Stomach (tissue), 9 donors: Measurements from ENCODE around the gene PTPRK. TPM values are rescaled to one million over a fixed set of nuclear protein-coding genes. Genes with fewer than 3 reads are reported as not detected.
A peak's percentile ranks its signal among the peaks of the same experiment; 100 is the strongest.

Experiments
- DNase-seq, 2 donors: peaks; one replicate each; pipeline versions ENCODE4 v3.0.0 to v3.0.0-alpha.2; 2013 to 2019
- H3K27ac ChIP-seq, 5 donors: fragments of 200-600 bp in 4 of 5; sonication (generic) in 4 of 5; one replicate each; pipeline ENCODE4 v1.5.1; 2013 to 2019; ENCODE audit warnings: mild to moderate bottlenecking in 1 of 5, moderate library complexity in 1 of 5
- H3K27me3 ChIP-seq, 3 donors: fragments of 200-600 bp; sonication (generic); one replicate each; pipeline ENCODE4 v1.5.1; 2017 to 2019; ENCODE audit warnings: mixed run types in 1 of 3
- H3K36me3 ChIP-seq, 4 donors: fragments of 200-600 bp; sonication (generic); 1 replicate in 3 of 4; 2 replicates in 1 of 4; pipeline ENCODE4 v1.5.1; 2016 to 2019
- H3K4me1 ChIP-seq, 4 donors: fragments of 200-600 bp; sonication (generic); one replicate each; pipeline ENCODE4 v1.5.1; 2016 to 2019
- H3K4me3 ChIP-seq, 4 donors: fragments of 200-600 bp; sonication (generic) in 3 of 4; one replicate each; pipeline ENCODE4 v1.5.1; 2016 to 2019; ENCODE audit warnings: mild to moderate bottlenecking in 1 of 4
- H3K9me3 ChIP-seq, 4 donors: fragments of 200-600 bp; sonication (generic); one replicate each; pipeline ENCODE4 v1.5.1; 2016 to 2019
- CTCF ChIP-seq, 7 experiments: fragments of 450-650 bp in 4 of 7; fragments of 200-600 bp in 3 of 7; sonication (generic) in 3 of 7; IDR thresholded peaks; one replicate each; pipeline ENCODE4 v1.5.1; 2016 to 2019; ENCODE audit warnings: antibody characterized with exemption in 7 of 7, control low read depth in 2 of 7, mild to moderate bottlenecking in 1 of 7
- EP300 ChIP-seq: sonication (generic); formaldehyde crosslinking; IDR thresholded peaks from one replicate; pipeline ENCODE4 v1.6.1; 2017; ENCODE audit warnings: antibody characterized with exemption
- POLR2A ChIP-seq, 4 donors: fragments of 450-650 bp; IDR thresholded peaks; one replicate each; pipeline ENCODE4 v1.6.1; 2016; ENCODE audit warnings: antibody characterized with exemption in 4 of 4, control low read depth in 2 of 4, mild to moderate bottlenecking in 1 of 4, moderate library complexity in 1 of 4
- POLR2AphosphoS5 ChIP-seq, 3 donors: sonication (generic); formaldehyde crosslinking; IDR thresholded peaks; one replicate each; pipeline ENCODE4 v1.6.1; 2016; ENCODE audit warnings: antibody characterized with exemption in 3 of 3
- WGBS, 5 donors: extraction: QIAGEN DNeasy Blood & Tissue Kit in 3 of 5; methylation state at CpG; one replicate each; pipeline versions ENCODE4 v1.1.5 to v1.1.7; 2013 to 2018; 5-methylcytosine and 5-hydroxymethylcytosine counted together
- intact Hi-C: fragments of 100-400 bp; cut with DNase I; formaldehyde crosslinking; loops from one replicate; pipeline ENCODE4 v1.15.1; 2023; ENCODE audit warnings: low total_unique reads
- polyA plus RNA-seq, 3 donors: library from polyadenylated mRNA; stranded (reverse); fragments of 200-250 nt; gene quantifications; one replicate each; pipeline ENCODE4 v1.2.3, GENCODE V29; 2013
- total RNA-seq, 5 donors: library from RNA; depleted of rRNA; stranded (reverse); fragments of >200 nt; gene quantifications; one replicate each; pipeline versions ENCODE4 v1.1.0 to v1.2.3, GENCODE V29; 2014 to 2016
- donor health status: healthy with polysubstance abuse.
- donor health status: Bipolar disorder and iron deficiency.
- donor health status: healthy.

The PTPRK gene
- total and polyA plus RNA-seq, 8 donors: 7.0 to 644 (median 114) TPM

GRCh38 chr6:127937747-127938146 lies 582.7 kb downstream of the PTPRK start:
- peaks cover 0 to 6% (median 4%) of the 10 kb centered on the region in 4 donors for H3K9me3 ChIP-seq
- no peak overlapping the region for H3K4me3 ChIP-seq
- no peak for DNase-seq
- TF ChIP-seq EP300: no peak
- TF ChIP-seq POLR2AphosphoS5 (IDR thresholded peaks at IDR 0.05): no peak
- TF ChIP-seq CTCF (IDR thresholded peaks at IDR 0.05): no peak
- no peak for TF ChIP-seq POLR2A (IDR thresholded peaks at IDR 0.05)
- H3K4me1 ChIP-seq: peaks cover 0 to 12% (median 5%) of the 10 kb centered on the region in 4 donors
- no peak overlapping the region for H3K27ac ChIP-seq
- intact Hi-C loops: no loop called here
- no peaks in the 10 kb centered on the region for H3K27me3 ChIP-seq
- no peaks in the 10 kb centered on the region for H3K36me3 ChIP-seq

- DNase-seq: no peak
- no peaks in the 10 kb centered on the region for H3K27me3 ChIP-seq
- WGBS, 5 donors: 83 to 91% (median 89%) methylated on average over 2 of the region's 2 CpGs
- H3K4me1 ChIP-seq: peaks cover 0 to 12% (median 5%) of the 10 kb centered on the region in 4 donors
- no peak overlapping the region for H3K27ac ChIP-seq
- H3K36me3 ChIP-seq: no peaks in the 10 kb centered on the region
- peaks cover 0 to 12% (median 9%) of the 10 kb centered on the region in 4 donors for H3K9me3 ChIP-seq
- TF ChIP-seq EP300: no peak
- no peak for TF ChIP-seq POLR2AphosphoS5 (IDR thresholded peaks at IDR 0.05)
- no peak for TF ChIP-seq POLR2A (IDR thresholded peaks at IDR 0.05)
- TF ChIP-seq CTCF (IDR thresholded peaks at IDR 0.05): no peak
- intact Hi-C loops: no loop called here
- no peak overlapping the region for H3K4me3 ChIP-seq
These were observed 583.3 kb downstream of the PTPRK start for GRCh38 chr6:127937102-127937501.

GRCh38 chr6:127934956-127935355 lies 585.4 kb downstream of the PTPRK start:
- H3K9me3 ChIP-seq: peaks cover 0 to 12% (median 9%) of the 10 kb centered on the region in 4 donors
- no peak overlapping the region for H3K27ac ChIP-seq
- 73 to 98% (median 93%) methylated on average over 1 of the region's 1 CpG for WGBS, 5 donors
- H3K27me3 ChIP-seq: no peaks in the 10 kb centered on the region
- TF ChIP-seq EP300: no peak
- no peak for TF ChIP-seq CTCF (IDR thresholded peaks at IDR 0.05)
- TF ChIP-seq POLR2AphosphoS5 (IDR thresholded peaks at IDR 0.05): no peak
- no peak for TF ChIP-seq POLR2A (IDR thresholded peaks at IDR 0.05)
- peaks cover 0 to 10% (median 5%) of the 10 kb centered on the region in 4 donors for H3K4me1 ChIP-seq
- no peaks in the 10 kb centered on the region for H3K36me3 ChIP-seq
- intact Hi-C loops: no loop called here
- no peak overlapping the region for H3K4me3 ChIP-seq
- no peak for DNase-seq

- 81 to 88% (median 85%) methylated on average over 7 of the region's 7 CpGs for WGBS, 5 donors
- H3K9me3 ChIP-seq: peaks cover 0 to 12% (median 9%) of the 10 kb centered on the region in 4 donors
- TF ChIP-seq EP300: no peak
- no peak for TF ChIP-seq POLR2AphosphoS5 (IDR thresholded peaks at IDR 0.05)
- no peak for TF ChIP-seq POLR2A (IDR thresholded peaks at IDR 0.05)
- TF ChIP-seq CTCF (IDR thresholded peaks at IDR 0.05): no peak
- no peaks in the 10 kb centered on the region for H3K36me3 ChIP-seq
- intact Hi-C loops: no loop called here
- peaks cover 0 to 2% (median under 1%) of the 10 kb centered on the region in 4 donors for H3K4me1 ChIP-seq
- no peak overlapping the region for H3K4me3 ChIP-seq
- no peak overlapping the region for H3K27ac ChIP-seq
- peak in 1 of 2 donors; percentile 6 for DNase-seq
- H3K27me3 ChIP-seq: no peaks in the 10 kb centered on the region
These were observed 586.3 kb downstream of the PTPRK start for GRCh38 chr6:127933852-127934840.
